GM18499 (cell line): ENCODE measurements around the gene CCNL2.

Source experiments
- ATAC-seq: cut with Tn5 transposase; IDR thresholded peaks from one replicate; pipeline ENCODE4 v1.9.1; 2021; ENCODE audit warnings: moderate number of reproducible peaks; ENCODE audit not compliant: insufficient read depth, unreplicated experiment

Gene CCNL2

GRCh38 chr1:1347026-1347595 lies 52.0 kb downstream of the CCNL2 start:
- no peak for ATAC-seq

GRCh38 chr1:1346501-1346890 lies 52.6 kb downstream of the CCNL2 start:
- no peak for ATAC-seq

GRCh38 chr1:1345860-1346500 lies 53.2 kb downstream of the CCNL2 start:
- ATAC-seq = no peak

- no peak for ATAC-seq
Measured at GRCh38 chr1:1345384-1345783, 53.8 kb downstream of the CCNL2 start.

GRCh38 chr1:1344655-1345361 lies 54.3 kb downstream of the CCNL2 start:
- no peak for ATAC-seq

DNA sequence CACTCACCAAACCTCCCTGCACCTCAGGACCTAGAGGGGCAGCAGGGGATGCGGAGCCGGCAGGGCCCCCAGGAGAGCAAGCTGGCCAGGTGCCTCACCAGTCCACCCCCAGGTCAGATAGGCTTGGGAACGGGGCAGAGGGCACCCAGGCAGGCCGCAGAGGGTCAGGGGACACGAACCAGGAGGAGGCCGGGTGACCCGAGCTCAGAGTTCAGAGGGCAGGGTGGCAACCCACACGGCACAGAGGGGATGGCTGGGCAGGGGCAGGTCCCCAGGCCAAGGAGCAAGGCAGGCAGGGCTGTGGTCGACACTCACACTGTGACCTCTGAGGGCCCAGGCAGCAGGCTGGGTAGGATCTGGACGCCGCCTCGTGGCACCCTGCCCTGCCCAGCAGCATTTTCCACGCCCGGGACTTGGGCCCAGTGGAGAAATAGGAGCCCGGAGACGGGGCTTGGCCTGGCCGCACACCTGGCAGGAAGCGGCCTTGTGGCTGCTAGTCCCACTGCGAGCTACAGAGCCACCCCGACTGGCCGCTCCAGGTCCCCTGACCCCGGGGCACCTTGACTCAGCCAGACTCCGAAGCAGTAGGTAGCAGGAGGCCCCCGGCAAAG lies 55.2 kb downstream of the CCNL2 start:
- ATAC-seq = no peak

DNA sequence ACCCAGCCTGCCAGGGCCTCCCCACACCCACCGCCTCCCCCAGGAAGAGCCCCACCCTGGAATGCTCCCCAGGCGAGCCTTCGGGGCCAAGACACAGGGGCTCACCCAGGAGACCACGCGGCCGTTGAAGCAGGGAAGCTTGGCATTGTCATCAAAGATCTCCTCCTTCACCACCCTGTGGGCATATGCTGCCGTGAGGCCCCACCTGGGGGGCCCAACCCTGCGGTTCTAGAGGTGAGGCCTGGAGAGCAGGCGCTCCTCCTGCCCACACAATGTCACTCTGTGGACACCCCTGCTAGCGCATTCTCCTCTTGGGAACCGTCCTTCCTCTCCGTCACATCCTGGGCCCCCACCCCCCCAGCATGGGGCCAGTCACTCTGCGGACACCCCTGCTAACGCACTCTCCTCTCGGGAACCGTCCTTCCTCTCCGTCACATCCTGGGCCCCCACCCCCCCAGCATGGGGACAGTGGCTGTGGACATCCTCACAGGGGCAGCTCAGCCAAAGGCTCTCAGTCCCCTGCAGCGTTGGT lies 56.5 kb downstream of the CCNL2 start:
- ATAC-seq = no peak

DNA sequence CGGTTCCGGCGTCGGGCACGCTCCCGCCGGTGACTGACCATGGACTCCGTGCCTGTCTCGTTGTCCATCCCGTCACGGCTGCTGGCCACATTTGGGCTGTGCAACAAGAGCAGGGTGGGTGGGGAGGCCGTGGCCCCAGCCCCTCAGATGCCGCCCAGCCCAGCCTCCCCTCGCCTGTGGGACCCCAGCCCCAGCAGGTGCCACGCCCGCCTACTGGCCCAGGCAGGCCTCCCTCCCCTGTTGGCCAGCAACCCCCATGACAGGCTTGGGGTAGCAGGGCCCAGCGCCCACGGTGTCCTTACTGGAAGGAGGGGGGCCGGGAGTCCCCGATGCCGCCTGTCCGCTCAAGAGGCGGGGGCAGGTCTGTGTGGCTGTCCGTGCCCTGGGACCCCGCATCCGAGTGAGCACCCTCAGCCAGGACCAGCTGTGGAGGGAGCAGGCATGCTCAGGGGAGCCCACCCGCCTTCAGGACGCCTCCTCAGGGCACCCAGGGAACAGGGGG lies 57.0 kb downstream of the CCNL2 start:
- ATAC-seq = no peak

DNA sequence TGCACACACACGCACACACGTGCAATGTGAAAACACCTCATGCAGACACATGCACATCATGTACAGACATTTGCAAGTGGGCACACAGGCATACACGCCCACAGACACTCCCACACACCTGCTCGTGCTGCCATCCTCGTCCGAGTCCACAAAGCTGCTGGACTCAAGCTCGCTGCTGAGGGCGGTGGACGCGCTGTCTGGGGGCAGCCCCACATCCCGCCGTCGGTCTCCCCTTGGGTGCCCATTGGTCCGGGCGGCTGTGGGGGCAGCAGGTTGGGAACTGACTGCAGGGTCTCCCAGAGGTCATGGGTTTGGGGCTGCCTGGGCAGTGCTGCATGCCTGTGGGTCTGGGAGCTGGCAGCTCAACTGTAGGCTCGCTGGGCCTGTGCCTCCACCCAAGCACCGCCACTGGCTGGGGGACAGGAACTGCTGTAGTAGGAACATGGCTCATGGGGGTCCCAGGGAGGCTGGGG lies 57.5 kb downstream of the CCNL2 start:
- ATAC-seq = no peak

- ATAC-seq = no peak
Measured at GRCh38 chr1:1340791-1341548, 58.2 kb downstream of the CCNL2 start.

DNA sequence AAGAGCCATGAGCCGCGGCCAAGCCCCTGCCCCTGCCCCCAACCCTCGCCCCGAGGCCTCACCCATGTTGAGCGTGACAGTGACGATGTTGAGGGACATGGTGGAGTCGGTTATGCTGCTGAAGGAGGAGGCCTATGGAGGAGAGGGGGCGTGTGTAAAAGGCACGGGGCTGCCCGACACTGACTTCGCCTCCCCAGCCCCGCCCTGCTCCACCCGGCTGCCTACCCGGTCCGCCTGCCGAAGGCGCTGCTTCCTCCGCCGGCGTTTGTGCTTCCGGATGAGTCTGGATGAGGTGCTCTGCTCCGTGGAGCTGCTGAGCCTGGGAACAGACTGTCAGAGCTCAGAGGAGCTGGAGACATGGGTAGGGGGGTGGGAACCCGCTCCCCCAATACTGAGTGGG lies 59.0 kb downstream of the CCNL2 start:
- no peak for ATAC-seq

DNA sequence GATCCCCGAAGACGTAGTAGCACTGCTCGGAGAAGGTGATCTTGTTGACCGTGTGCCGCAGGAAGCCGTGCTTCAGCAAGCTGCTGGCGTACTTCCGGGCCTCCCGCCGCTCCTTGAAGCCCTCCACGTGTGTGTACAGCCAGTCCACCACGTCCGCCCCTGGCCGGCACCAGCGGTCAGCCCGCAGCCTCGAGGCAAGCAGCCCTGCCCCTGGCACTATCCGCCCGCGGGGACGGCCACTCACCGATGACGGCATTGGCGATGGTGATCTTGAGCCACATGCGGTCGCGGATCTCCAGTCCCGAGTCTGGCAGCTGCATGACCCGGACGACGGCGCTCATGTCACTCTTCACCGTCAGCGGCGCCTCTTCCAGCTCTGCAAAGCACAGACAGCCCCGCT lies 60.9 kb downstream of the CCNL2 start:
- no peak for ATAC-seq

DNA sequence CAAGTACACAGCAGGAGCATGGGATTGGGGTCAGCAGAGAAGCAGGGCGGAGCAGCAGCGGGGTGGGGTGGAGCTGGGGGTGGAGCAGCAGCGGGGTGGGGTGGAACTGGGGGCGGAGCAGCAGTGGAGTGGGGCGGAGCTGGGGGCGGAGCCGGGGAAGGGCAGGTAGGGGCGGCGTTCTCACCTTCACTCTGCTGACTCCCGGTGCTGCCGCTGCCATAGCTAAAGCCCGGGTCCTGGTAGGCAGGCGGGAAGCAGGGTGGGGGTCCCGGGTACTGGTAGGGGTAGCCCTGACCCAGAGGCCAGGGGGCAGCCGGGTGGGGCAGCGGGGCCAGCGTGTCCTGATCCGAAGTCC lies 61.4 kb downstream of the CCNL2 start:
- ATAC-seq = no peak

GRCh38 chr1:1336931-1337792 lies 62.0 kb downstream of the CCNL2 start:
- no peak for ATAC-seq

DNA sequence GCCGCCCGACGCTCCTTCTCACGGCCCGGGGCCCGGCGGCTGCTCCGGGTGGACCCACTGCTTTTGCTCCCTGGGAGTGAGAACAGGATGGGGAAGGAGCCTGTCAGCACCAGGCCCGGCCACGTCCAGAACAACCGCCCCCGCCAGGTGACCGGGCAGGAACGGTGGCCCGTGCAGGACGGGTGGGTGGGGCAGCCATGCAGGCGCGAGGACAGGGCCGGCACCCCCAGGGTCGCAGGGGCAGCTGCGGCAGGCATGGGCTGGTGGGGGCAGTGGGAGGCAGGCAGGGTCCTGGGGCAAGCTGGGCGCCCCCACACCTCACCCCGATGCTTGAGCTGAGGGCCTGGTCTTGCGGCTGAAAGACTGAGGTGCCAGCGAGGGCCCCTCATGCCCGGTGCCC lies 62.7 kb downstream of the CCNL2 start:
- no peak for ATAC-seq

DNA sequence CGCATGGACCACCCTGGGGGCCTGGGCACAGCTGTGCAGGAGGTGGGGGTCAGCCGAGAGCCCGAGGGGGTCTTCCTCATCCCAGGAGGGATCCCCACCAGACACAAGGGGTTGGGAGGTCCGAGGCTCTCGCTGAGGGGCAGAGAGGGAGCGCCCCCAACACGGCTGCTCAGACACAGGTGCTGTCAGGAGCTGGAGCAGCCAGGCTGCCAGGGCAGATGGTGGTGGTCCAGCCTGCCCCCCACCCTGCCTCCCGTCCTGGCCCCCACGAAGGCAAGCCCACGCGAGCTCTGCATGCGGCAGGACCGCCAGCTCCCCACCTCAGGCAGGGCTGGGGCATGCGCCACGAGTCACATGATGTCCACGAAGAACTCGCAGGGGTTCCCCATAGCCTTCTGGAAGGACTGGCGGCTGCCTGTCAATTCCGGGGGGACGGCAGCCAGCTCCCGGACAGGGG lies 63.3 kb downstream of the CCNL2 start:
- ATAC-seq = no peak
